Peyer's patch (tissue), 4 donors: Measurements from ENCODE around the gene CARD14.

Source experiments
- CTCF ChIP-seq, 6 experiments: fragments of 450-650 bp in 4 of 6; fragments of 200-600 bp in 2 of 6; sonication (generic) in 1 of 6; IDR thresholded peaks; one replicate each; pipeline ENCODE4 v1.5.1; 2017 to 2019; ENCODE audit warnings: antibody characterized with exemption in 6 of 6, mild to moderate bottlenecking in 3 of 6, moderate library complexity in 1 of 6
- POLR2A ChIP-seq, 2 donors: fragments of 450-650 bp; IDR thresholded peaks; one replicate each; pipeline ENCODE4 v1.5.1; 2017; ENCODE audit warnings: antibody characterized with exemption in 2 of 2, mild to moderate bottlenecking in 2 of 2, moderate library complexity in 2 of 2

DNA sequence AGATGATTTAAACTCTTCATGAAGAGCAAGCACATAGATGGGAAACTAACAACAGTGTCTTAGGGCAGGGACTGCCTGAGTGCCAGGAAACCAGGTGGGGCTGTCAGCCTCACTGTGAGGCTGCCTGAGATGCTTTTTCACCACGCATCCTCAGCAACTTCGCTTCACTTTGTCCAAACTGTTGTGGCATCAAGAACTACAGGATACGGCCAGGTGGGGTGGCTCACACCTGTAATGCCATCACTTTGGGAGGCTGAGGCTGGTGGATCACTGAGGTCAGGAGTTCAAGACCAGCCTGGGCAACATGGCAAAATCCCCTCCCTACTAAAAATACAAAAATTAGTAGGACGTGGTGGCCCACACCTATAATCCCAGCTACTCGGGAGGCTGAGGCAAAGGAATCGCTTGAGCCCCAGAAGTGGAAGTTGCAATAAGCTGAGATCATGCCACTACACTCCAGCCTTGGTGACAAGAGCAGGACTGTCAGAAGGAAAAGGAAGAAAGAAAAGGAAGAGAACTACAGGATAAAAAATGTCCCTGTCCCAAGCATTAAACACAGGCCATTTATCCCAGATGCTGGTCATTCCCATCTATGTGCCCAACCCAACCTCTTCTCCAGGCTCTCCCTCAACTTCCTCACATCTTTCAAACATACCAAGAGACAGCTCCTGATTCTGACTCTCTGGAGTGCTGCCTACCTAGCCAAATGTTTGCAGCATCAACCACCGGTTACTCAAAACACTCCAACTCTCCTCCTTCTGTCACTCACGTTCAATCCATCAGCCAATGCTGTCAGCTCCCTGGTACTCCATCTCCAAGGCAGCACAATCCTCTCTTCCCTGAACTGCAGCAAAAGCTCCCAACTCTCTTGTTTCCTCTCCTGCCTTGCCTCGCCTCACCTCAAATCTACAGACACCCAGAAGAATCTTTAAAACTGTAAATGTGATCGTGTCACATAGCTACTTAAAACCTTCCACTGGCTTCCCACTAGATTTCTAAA is 24.5 kb upstream of the CARD14 start:
- no peak for TF ChIP-seq CTCF (IDR thresholded peaks at IDR 0.05)
- TF ChIP-seq POLR2A (IDR thresholded peaks at IDR 0.05): no peak
